HL-60 (cell line): Measurements from ENCODE around the gene STRADB.

Experiments used
- DNase-seq, 2 experiments: peaks; one replicate each; pipeline ENCODE4 v3.0.0-alpha.2; 2010 to 2020; ENCODE audit warnings: low read depth in 1 of 2, low spot score in 1 of 2
- H3K27ac ChIP-seq: fragments of 250-450 bp; sonication (Bioruptor Pico); replicated peaks from 2 replicates; pipeline ENCODE4 v1.5.1; 2020; ENCODE audit warnings: mild to moderate bottlenecking, moderate library complexity
- H3K27me3 ChIP-seq: fragments of 250-450 bp; sonication (Bioruptor Pico); 2 replicates; pipeline ENCODE4 v1.5.1; 2021; ENCODE audit warnings: mild to moderate bottlenecking, moderate library complexity; ENCODE audit not compliant: insufficient read depth, poor library complexity, severe bottlenecking
- H3K4me3 ChIP-seq: replicated peaks from 2 replicates; pipeline ENCODE4 v1.5.1; 2011; ENCODE audit warnings: mild to moderate bottlenecking, control low read depth, low read length; ENCODE audit not compliant: insufficient read depth
- GABPA ChIP-seq: IDR thresholded peaks from 2 replicates; pipeline ENCODE4 v1.6.1; 2012; ENCODE audit warnings: low read depth
- POLR2AphosphoS5 ChIP-seq: IDR thresholded peaks from 2 replicates; pipeline ENCODE4 v1.6.1; 2012; ENCODE audit warnings: low read depth
- REST ChIP-seq: IDR thresholded peaks from 2 replicates; pipeline ENCODE4 v1.6.1; 2012; ENCODE audit warnings: low read depth; ENCODE audit not compliant: insufficient replicate concordance
- SPI1 ChIP-seq: IDR thresholded peaks from 2 replicates; pipeline ENCODE4 v1.6.1; 2012; ENCODE audit warnings: low read depth, mild to moderate bottlenecking, borderline replicate concordance
- TF ChIP-seq, protein P1 (sequence below): IDR thresholded peaks from one replicate; pipeline ENCODE4 v1.5.1; 2011; ENCODE audit warnings: low read length, control low read depth, inconsistent platforms; ENCODE audit not compliant: insufficient read depth

The STRADB gene

DNA sequence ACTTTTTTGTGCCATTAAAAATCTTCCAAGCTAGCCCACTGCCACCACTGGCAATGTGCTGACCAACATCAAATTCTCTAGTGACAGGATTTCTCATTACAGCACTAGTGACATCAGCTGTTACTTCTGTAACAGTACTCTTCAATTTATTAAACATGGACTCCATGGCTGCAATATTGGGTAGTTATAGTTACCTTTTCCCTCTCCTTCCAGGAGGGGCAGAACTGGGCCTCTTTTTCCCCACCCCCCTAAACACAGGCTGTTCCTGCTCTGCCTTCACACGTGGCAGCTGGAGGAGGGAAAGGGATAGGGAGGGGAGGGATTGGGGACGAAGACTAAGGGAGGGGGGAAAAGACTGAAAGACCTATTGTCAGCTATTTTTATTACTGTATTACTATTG, 38.4 kb upstream of the STRADB start:
- Histone ChIP-seq H3K27ac (no peak overlapping the region), H3K4me3 (no peak overlapping the region), H3K27me3 (no peaks in the 10 kb centered on the region)
- TF ChIP-seq REST (no peak), GABPA (no peak), POLR2AphosphoS5 (no peak), SPI1 (no peak)
- TF ChIP-seq, protein P1, sequence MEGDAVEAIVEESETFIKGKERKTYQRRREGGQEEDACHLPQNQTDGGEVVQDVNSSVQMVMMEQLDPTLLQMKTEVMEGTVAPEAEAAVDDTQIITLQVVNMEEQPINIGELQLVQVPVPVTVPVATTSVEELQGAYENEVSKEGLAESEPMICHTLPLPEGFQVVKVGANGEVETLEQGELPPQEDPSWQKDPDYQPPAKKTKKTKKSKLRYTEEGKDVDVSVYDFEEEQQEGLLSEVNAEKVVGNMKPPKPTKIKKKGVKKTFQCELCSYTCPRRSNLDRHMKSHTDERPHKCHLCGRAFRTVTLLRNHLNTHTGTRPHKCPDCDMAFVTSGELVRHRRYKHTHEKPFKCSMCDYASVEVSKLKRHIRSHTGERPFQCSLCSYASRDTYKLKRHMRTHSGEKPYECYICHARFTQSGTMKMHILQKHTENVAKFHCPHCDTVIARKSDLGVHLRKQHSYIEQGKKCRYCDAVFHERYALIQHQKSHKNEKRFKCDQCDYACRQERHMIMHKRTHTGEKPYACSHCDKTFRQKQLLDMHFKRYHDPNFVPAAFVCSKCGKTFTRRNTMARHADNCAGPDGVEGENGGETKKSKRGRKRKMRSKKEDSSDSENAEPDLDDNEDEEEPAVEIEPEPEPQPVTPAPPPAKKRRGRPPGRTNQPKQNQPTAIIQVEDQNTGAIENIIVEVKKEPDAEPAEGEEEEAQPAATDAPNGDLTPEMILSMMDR, result no peak
- no peak for DNase-seq

GRCh38 chr2:201413552-201413951, 38.0 kb upstream of the STRADB start:
- H3K27ac ChIP-seq, result no peak overlapping the region
- no peak for DNase-seq
- H3K4me3 ChIP-seq, result no peak overlapping the region
- no peaks in the 10 kb centered on the region for H3K27me3 ChIP-seq
- TF ChIP-seq GABPA, result no peak
- TF ChIP-seq POLR2AphosphoS5, result no peak
- no peak for TF ChIP-seq REST
- TF ChIP-seq SPI1, result no peak
- TF ChIP-seq, protein P1, result no peak

DNA sequence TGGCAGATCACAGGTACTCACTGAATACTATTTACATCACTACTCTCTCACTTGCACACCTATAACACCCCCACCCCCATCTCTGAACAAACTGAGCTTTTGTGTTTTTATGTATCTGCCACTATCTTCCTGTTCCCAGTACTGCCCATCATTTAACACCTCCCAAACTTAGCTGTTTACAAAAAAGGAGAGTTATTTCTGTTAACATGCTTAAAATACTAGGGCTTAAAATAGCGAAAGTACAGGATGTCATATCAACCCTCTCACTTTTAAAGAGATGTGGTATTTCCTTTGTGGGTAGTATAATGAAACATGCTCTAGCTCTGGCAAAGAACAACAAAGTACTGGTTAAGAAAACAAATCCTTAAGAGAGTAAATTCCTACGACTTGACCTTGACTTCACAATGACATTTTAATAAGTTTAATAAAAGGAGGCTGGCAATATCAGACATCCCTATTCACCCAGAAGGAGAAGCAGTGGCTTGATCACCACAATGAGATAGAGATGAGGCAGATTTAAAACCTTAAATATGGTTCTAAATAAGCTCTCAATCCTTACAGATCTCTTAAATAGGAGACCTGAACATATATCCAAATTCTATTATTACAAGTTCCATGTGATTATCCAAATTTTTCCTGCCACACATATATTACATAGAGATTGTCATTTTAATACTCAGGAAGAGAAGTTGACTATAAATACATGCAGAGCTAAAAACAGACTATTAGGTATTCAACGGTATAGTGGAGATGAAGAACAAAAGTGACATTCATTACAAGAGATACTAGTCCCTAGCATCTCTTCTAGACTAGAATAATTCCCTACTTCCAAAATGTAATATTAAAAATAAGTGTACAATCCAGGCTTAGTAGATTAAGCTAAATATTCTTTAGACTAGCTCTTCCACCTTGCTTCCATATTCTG, 37.2 kb upstream of the STRADB start:
- H3K27me3 ChIP-seq, result no peaks in the 10 kb centered on the region
- TF ChIP-seq REST (no peak), GABPA (no peak), SPI1 (no peak), POLR2AphosphoS5 (no peak)
- TF ChIP-seq, protein P1, result no peak
- no peak overlapping the region for H3K27ac ChIP-seq
- no peak for DNase-seq
- no peak overlapping the region for H3K4me3 ChIP-seq
